Measurements from ENCODE around the gene LMO7. TPM values are rescaled to one million over a fixed set of nuclear protein-coding genes. Genes with fewer than 3 reads are reported as not detected.

LMO7 gene
- total and polyA plus RNA-seq, 4 donors, result 75.9 to 679 (median 214) TPM

DNA sequence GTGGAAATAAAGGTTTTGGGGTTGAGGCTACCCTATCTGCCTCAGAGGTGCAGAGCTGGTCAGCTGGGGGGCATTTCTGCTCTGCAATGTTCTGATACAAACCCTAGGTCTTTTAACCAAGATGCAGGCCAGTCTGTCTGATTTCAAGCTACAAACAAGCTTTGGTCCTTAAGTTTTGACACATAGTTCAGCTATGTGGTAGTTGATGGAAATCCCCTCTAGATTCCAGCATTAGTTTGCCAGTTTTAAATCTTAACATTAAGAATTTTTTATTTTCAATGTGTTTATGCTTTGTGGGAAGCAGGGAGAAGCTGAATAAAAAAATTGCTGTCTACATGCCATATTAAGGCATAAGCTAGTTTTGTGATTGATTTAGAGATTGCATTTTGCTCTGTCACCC lies 225.7 kb downstream of the LMO7 start:
- no peak overlapping the region for H3K4me3 ChIP-seq
- no peak for DNase-seq
- no peaks in the 10 kb centered on the region for H3K9me3 ChIP-seq (ENCODE audit: control insufficient read depth in 4 of 4, insufficient read depth in 3 of 4, low read length in 3 of 4)
- no peaks in the 10 kb centered on the region for H3K4me1 ChIP-seq (ENCODE audit: control insufficient read depth in 5 of 5, insufficient read depth in 5 of 5, low read length in 5 of 5)
- H3K36me3 ChIP-seq (ENCODE audit: control insufficient read depth in 4 of 4, insufficient read depth in 4 of 4, low read length in 4 of 4), result peaks cover 0 to 6% (median 0%) of the 10 kb centered on the region in 4 donors
- no peak for ATAC-seq (ENCODE audit: insufficient read depth, low FRiP score)
- TF ChIP-seq, protein P1, sequence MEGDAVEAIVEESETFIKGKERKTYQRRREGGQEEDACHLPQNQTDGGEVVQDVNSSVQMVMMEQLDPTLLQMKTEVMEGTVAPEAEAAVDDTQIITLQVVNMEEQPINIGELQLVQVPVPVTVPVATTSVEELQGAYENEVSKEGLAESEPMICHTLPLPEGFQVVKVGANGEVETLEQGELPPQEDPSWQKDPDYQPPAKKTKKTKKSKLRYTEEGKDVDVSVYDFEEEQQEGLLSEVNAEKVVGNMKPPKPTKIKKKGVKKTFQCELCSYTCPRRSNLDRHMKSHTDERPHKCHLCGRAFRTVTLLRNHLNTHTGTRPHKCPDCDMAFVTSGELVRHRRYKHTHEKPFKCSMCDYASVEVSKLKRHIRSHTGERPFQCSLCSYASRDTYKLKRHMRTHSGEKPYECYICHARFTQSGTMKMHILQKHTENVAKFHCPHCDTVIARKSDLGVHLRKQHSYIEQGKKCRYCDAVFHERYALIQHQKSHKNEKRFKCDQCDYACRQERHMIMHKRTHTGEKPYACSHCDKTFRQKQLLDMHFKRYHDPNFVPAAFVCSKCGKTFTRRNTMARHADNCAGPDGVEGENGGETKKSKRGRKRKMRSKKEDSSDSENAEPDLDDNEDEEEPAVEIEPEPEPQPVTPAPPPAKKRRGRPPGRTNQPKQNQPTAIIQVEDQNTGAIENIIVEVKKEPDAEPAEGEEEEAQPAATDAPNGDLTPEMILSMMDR (IDR thresholded peaks at IDR 0.05; ENCODE audit: control extremely low read depth, extremely low read depth), result no peak
- no peaks in the 10 kb centered on the region for H3K27me3 ChIP-seq (ENCODE audit: control insufficient read depth in 3 of 3, insufficient read depth in 3 of 3, low read length in 2 of 3)
- no peak overlapping the region for H3K9ac ChIP-seq (ENCODE audit: insufficient read depth in 1 of 2, low read length in 2 of 2)
- H3K27ac ChIP-seq (ENCODE audit: low read depth in 1 of 2, low read length in 1 of 2), result no peak overlapping the region

DNA sequence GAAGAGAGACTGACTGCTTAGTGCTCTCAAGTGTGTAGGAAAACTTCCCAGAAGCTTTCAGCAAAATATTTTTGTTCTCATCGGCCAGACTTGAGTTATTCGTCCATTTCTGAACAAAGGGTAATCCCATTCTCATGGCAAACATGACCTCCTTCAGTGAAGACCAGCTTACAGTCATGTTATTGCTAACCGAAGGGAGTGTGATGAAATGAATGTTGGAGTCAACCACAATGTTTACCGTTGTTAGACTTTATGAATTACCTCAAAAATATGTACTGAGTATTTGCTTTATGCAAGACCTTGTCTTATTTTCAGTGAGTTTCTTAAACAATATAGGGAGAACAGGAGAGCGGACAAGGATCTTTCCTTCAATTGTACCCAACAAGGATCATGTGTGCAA lies 228.6 kb downstream of the LMO7 start:
- Histone ChIP-seq H3K9ac (ENCODE audit: insufficient read depth in 1 of 2, low read length in 2 of 2) (no peak overlapping the region), H3K9me3 (ENCODE audit: control insufficient read depth in 4 of 4, insufficient read depth in 3 of 4, low read length in 3 of 4) (no peaks in the 10 kb centered on the region), H3K4me3 (no peak overlapping the region), H3K27ac (ENCODE audit: low read depth in 1 of 2, low read length in 1 of 2) (no peak overlapping the region), H3K27me3 (ENCODE audit: control insufficient read depth in 3 of 3, insufficient read depth in 3 of 3, low read length in 2 of 3) (no peaks in the 10 kb centered on the region), H3K36me3 (ENCODE audit: control insufficient read depth in 4 of 4, insufficient read depth in 4 of 4, low read length in 4 of 4) (peaks cover 0 to 1% (median 0%) of the 10 kb centered on the region in 4 donors), H3K4me1 (ENCODE audit: control insufficient read depth in 5 of 5, insufficient read depth in 5 of 5, low read length in 5 of 5) (no peaks in the 10 kb centered on the region)
- ATAC-seq (ENCODE audit: insufficient read depth, low FRiP score) (no peak), DNase-seq (peak in 1 of 3 donors; percentile 13)
- WGBS, 2 donors, result 65 to 78% methylated on average over 5 of the region's 5 CpGs
- TF ChIP-seq, protein P1 (IDR thresholded peaks at IDR 0.05; ENCODE audit: control extremely low read depth, extremely low read depth), result no peak

DNA sequence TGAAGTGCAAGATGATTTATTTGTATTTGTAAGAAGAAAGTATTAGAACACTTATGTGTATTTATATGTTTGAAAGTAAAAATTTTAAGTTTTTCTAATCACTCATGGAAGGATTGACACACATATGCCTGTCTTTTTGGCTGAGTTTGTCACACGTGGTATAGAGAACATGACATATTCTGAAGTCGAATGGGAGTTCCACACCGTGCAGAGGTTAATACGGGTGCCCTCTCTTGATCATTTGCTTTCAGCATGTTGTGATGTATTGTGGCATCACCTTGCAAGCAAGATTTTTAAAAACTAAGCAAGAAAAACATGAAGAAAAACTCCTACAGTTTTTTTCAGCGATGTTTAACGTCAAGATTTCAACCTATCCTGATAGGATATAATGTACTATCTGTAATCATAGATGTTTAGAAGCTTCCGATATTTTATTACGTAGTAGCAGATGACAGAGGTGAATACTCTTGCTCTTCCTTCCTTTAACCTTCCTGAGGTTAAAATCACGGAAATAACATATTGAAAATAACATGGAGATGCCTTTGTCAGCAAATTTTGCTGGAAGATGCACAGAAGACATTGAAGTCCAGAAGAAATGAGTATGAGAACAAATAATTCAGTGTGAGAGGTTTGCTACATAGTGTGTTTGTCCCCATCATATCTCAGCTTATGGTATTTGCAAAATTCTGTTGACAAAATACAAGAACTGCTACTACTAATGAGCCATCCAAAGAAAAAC lies 231.4 kb downstream of the LMO7 start:
- ATAC-seq (ENCODE audit: insufficient read depth, low FRiP score) (no peak), DNase-seq (no peak)
- H3K4me3 ChIP-seq, result no peak overlapping the region
- TF ChIP-seq, protein P1 (IDR thresholded peaks at IDR 0.05; ENCODE audit: control extremely low read depth, extremely low read depth), result no peak
- no peaks in the 10 kb centered on the region for H3K36me3 ChIP-seq (ENCODE audit: control insufficient read depth in 4 of 4, insufficient read depth in 4 of 4, low read length in 4 of 4)
- no peak overlapping the region for H3K9ac ChIP-seq (ENCODE audit: insufficient read depth in 1 of 2, low read length in 2 of 2)
- no peaks in the 10 kb centered on the region for H3K9me3 ChIP-seq (ENCODE audit: control insufficient read depth in 4 of 4, insufficient read depth in 3 of 4, low read length in 3 of 4)
- 76 to 85% methylated on average over 9 of the region's 9 CpGs for whole genome bisulfite sequencing, 2 donors
- no peak overlapping the region for H3K27ac ChIP-seq (ENCODE audit: low read depth in 1 of 2, low read length in 1 of 2)
- peaks cover 0 to 3% (median 0%) of the 10 kb centered on the region in 5 donors for H3K4me1 ChIP-seq (ENCODE audit: control insufficient read depth in 5 of 5, insufficient read depth in 5 of 5, low read length in 5 of 5)
- H3K27me3 ChIP-seq (ENCODE audit: control insufficient read depth in 3 of 3, insufficient read depth in 3 of 3, low read length in 2 of 3), result no peaks in the 10 kb centered on the region

All from lung (tissue), 12 donors.